Endothelial cell of umbilical vein (primary cell): ENCODE data around the gene LUZP2. TPM values are rescaled to one million over a fixed set of nuclear protein-coding genes. Genes with fewer than 3 reads are reported as not detected.

Source experiments
- BruUV-seq: library from RNA; stranded (reverse); fragments of 400-500 nt; replicated peaks from 2 replicates; lab custom pipeline; 2021; lab: Mats Ljungman, UMichigan
- CTCF ChIA-PET: fragments of 300-600, 350-600 bp; sonication (Branson Sonifier 250); formaldehyde crosslinking; loops from one replicate; lab custom pipeline; 2021; ENCODE audit warnings: antibody characterized with exemption, inconsistent platforms; lab: Charles Lee
- POLR2A ChIA-PET: fragments of 300-600, 350-600 bp; sonication (Branson Sonifier 250); formaldehyde crosslinking; loops from one replicate; lab custom pipeline; 2021; ENCODE audit warnings: antibody characterized with exemption, inconsistent platforms; lab: Charles Lee
- DNase-seq: peaks from one replicate; pipeline ENCODE4 v3.0.0-alpha.2; 2011; ENCODE audit warnings: low read depth, low spot score
- FAIRE-seq: peaks from 2 replicates; lab custom pipeline; 2011; peaks lifted over from hg19 to GRCh38; lab: Jason Lieb, UNC
- H2AFZ ChIP-seq: 2 replicates; pipeline ENCODE4 v1.6.0; 2012; ENCODE audit warnings: low read depth, low read length, control low read depth, inconsistent platforms
- H3K27ac ChIP-seq: 2 replicates; pipeline ENCODE4 v1.5.1; 2011; ENCODE audit warnings: low read depth, mild to moderate bottlenecking, control low read depth, low read length, moderate library complexity; ENCODE audit not compliant: insufficient read depth
- H3K27me3 ChIP-seq, 2 experiments: 2 replicates each; pipeline versions ENCODE4 v1.6.0 to v1.6.1; 2011; ENCODE audit warnings: low read length in 2 of 2, mixed read lengths in 1 of 2; ENCODE audit not compliant: control insufficient read depth in 2 of 2, insufficient read depth in 2 of 2
- H3K36me3 ChIP-seq, 2 experiments: 2 replicates in 1 of 2; 3 replicates in 1 of 2; pipeline ENCODE4 v1.5.1; 2011; ENCODE audit warnings: low read length in 2 of 2, mild to moderate bottlenecking in 1 of 2, moderate library complexity in 1 of 2; ENCODE audit not compliant: control insufficient read depth in 2 of 2, insufficient read depth in 2 of 2; ENCODE audit errors: extremely low read depth in 1 of 2
- H3K4me1 ChIP-seq: 3 replicates; pipeline ENCODE4 v1.5.1; 2011; ENCODE audit warnings: mild to moderate bottlenecking, low read length; ENCODE audit not compliant: control insufficient read depth, insufficient read depth; ENCODE audit errors: extremely low read depth
- H3K4me2 ChIP-seq: 2 replicates; pipeline ENCODE4 v1.6.1; 2011; ENCODE audit warnings: low read length, control low read depth, mixed read lengths; ENCODE audit not compliant: insufficient read depth
- H3K4me3 ChIP-seq, 3 experiments: fragments of 200-600 bp in 1 of 3; sonication (generic), shearing (Covaris generic) in 1 of 3; replicated peaks in 1 of 3; 2 replicates each; pipeline ENCODE4 v1.5.1; 2011 to 2016; ENCODE audit warnings: control low read depth in 3 of 3, low read length in 3 of 3, mild to moderate bottlenecking in 2 of 3, inconsistent platforms in 1 of 3, low read depth in 1 of 3, moderate library complexity in 1 of 3; ENCODE audit not compliant: insufficient read depth in 1 of 3
- H3K79me2 ChIP-seq: 2 replicates; pipeline ENCODE4 v1.6.0; 2012; ENCODE audit warnings: low read length, inconsistent platforms; ENCODE audit not compliant: control insufficient read depth, insufficient read depth
- H3K9ac ChIP-seq: replicated peaks from 2 replicates; pipeline ENCODE3; 2011; ENCODE audit warnings: low read length, control low read depth; ENCODE audit not compliant: insufficient read depth; ENCODE audit errors: extremely low read depth
- H3K9me1 ChIP-seq: replicated peaks from 3 replicates; pipeline ENCODE4 v1.6.0; 2011; ENCODE audit warnings: mild to moderate bottlenecking, low read length; ENCODE audit not compliant: control insufficient read depth, insufficient read depth; ENCODE audit errors: extremely low read depth
- H3K9me3 ChIP-seq: replicated peaks from 2 replicates; pipeline ENCODE4 v1.5.1; 2012; ENCODE audit warnings: low read length, inconsistent platforms; ENCODE audit not compliant: control insufficient read depth, insufficient read depth
- H4K20me1 ChIP-seq: replicated peaks from 2 replicates; pipeline ENCODE3; 2011; ENCODE audit warnings: mild to moderate bottlenecking, low read length; ENCODE audit not compliant: control insufficient read depth, insufficient read depth; ENCODE audit errors: extremely low read depth
- EZH2 ChIP-seq: IDR thresholded peaks from 2 replicates; pipeline ENCODE4 v1.6.1; 2012; ENCODE audit warnings: borderline replicate concordance, low read depth, mild to moderate bottlenecking, moderate library complexity, low read length, inconsistent platforms; ENCODE audit not compliant: severe bottlenecking
- FOS ChIP-seq: IDR thresholded peaks from 2 replicates; pipeline ENCODE4 v1.6.1; 2011; ENCODE audit warnings: mild to moderate bottlenecking, low read length, moderate library complexity, borderline replicate concordance; ENCODE audit not compliant: insufficient read depth
- GATA2 ChIP-seq: IDR thresholded peaks from 2 replicates; pipeline ENCODE4 v1.7.0; 2011; ENCODE audit warnings: low read depth, mild to moderate bottlenecking, moderate library complexity, mixed read lengths, low read length; ENCODE audit not compliant: insufficient read length, insufficient read depth
- JUN ChIP-seq: IDR thresholded peaks from 2 replicates; pipeline ENCODE4 v1.6.1; 2011; ENCODE audit warnings: borderline replicate concordance, low read depth; ENCODE audit not compliant: insufficient read length, insufficient read depth
- MYC ChIP-seq: IDR thresholded peaks from one replicate; pipeline ENCODE4 v1.6.1; 2011; ENCODE audit warnings: mild to moderate bottlenecking, low read depth, low read length
- POLR2A ChIP-seq: IDR thresholded peaks from 2 replicates; pipeline ENCODE4 v1.6.1; 2012; ENCODE audit warnings: low read depth, mild to moderate bottlenecking, control low read depth, low read length
- POLR2AphosphoS5 ChIP-seq: IDR thresholded peaks from 2 replicates; pipeline ENCODE4 v1.6.1; 2012; ENCODE audit warnings: low read depth, mild to moderate bottlenecking, control low read depth, low read length, moderate library complexity; ENCODE audit not compliant: insufficient read depth
- dilution Hi-C: fragments of 300-500 bp; cut with MboI; formaldehyde crosslinking; loops from one replicate; pipeline ENCODE4 v1.15.0; 2019; ENCODE audit warnings: low sequenced_read_pairs; ENCODE audit not compliant: extremely low pct_ligation_motif_present
- intact Hi-C: fragments of 100-400 bp; cut with micrococcal nuclease; formaldehyde crosslinking; loops from one replicate; pipeline ENCODE4 v1.10.0; 2022
- polyA plus RNA-seq, 4 experiments: library from polyadenylated mRNA; depleted of rRNA in 3 of 4; stranded (reverse) in 3 of 4; unstranded in 1 of 4; fragments of >200 nt; gene quantifications; 2 replicates each; pipeline versions ENCODE4 v1.2.1 to v1.2.3, GENCODE V29; 2011 to 2012; ENCODE audit warnings: missing spikeins in 1 of 4
- total RNA-seq: library from RNA; stranded (reverse); gene quantifications from 2 replicates; pipeline ENCODE4 v1.2.3, GENCODE V29; 2021
- TF ChIP-seq, protein P1 (sequence below), 2 donors: IDR thresholded peaks; 1 replicate in 1 of 2; 2 replicates in 1 of 2; pipeline ENCODE4 v1.5.1; 2011; ENCODE audit warnings: low read length in 2 of 2, mild to moderate bottlenecking in 2 of 2, moderate library complexity in 2 of 2, control low read depth in 1 of 2, inconsistent platforms in 1 of 2, low read depth in 1 of 2; ENCODE audit not compliant: insufficient read depth in 1 of 2; ENCODE audit errors: extremely low read depth in 1 of 2
- TF ChIP-seq, protein P2 (sequence below): IDR thresholded peaks from 2 replicates; pipeline ENCODE4 v1.6.1; 2011; ENCODE audit not compliant: insufficient read depth, insufficient read length

LUZP2 gene
- total and polyA plus RNA-seq, 2 donors (not counting 3 experiments of a cell fraction or from before 2014, with no cell fraction given), result 0.07 TPM; not detected in 1

DNA sequence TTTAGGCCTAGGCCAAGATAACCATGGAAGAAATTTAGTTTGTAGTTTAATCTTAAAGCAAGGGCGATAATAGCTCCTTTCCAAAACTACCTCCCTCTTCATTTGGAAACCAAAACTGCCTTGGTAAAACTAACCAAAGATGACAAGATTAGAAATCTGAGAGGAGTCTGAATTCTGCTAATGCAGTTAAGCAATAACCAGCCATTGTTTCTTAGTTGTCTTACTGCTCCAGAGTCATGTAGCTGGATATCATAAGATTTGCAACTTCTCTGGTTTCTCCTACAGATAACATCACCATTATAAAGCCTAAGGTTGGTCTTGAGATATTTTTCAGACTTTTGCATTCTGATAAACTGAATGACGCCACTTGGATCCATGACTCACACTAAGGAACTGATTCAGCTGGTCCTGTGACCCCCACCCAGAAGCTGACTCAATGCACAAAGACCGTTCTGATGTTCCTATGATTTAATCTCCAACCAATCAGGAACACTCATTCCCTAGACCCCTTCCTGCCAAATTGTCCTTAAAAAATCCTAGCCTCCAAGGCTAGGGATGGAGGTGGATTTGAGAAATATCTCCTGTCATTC, 200.8 kb downstream of the LUZP2 start:
- ChIA-PET POLR2A (no interaction called here), CTCF (interaction anchor here (1.2 kb wide), 1 partner anchor 189 kb away, joined by 3 read pairs; no protein-coding TSS in a partner anchor)
- BruUV-seq, result TSS peak; percentile 89
- Histone ChIP-seq H3K79me2 (no peaks in the 10 kb centered on the region), H3K9ac (no peak overlapping the region), H3K27me3 (no peaks in the 10 kb centered on the region), H4K20me1 (no peaks in the 10 kb centered on the region), H2AFZ (peak overlapping the region; percentile 38), H3K36me3 (no peaks in the 10 kb centered on the region), H3K4me1 (peaks cover 4% of the 10 kb centered on the region), H3K9me1 (no peaks in the 10 kb centered on the region), H3K4me2 (no peak overlapping the region), H3K27ac (peak overlapping the region; percentile 7), H3K4me3 (no peak overlapping the region), H3K9me3 (no peaks in the 10 kb centered on the region)
- dilution Hi-C loops, result no loop called here
- TF ChIP-seq POLR2AphosphoS5, result peak; percentile 50
- TF ChIP-seq EZH2, result no peak
- TF ChIP-seq, protein P1, sequence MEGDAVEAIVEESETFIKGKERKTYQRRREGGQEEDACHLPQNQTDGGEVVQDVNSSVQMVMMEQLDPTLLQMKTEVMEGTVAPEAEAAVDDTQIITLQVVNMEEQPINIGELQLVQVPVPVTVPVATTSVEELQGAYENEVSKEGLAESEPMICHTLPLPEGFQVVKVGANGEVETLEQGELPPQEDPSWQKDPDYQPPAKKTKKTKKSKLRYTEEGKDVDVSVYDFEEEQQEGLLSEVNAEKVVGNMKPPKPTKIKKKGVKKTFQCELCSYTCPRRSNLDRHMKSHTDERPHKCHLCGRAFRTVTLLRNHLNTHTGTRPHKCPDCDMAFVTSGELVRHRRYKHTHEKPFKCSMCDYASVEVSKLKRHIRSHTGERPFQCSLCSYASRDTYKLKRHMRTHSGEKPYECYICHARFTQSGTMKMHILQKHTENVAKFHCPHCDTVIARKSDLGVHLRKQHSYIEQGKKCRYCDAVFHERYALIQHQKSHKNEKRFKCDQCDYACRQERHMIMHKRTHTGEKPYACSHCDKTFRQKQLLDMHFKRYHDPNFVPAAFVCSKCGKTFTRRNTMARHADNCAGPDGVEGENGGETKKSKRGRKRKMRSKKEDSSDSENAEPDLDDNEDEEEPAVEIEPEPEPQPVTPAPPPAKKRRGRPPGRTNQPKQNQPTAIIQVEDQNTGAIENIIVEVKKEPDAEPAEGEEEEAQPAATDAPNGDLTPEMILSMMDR (IDR thresholded peaks at IDR 0.05; ENCODE audit: extremely low read depth in 1 of 2, insufficient read depth in 1 of 2, low read depth in 1 of 2, low read length in 2 of 2), result no peak
- TF ChIP-seq POLR2A, result no peak
- TF ChIP-seq GATA2, result peak; percentile 96
- no peak for TF ChIP-seq MYC
- TF ChIP-seq JUN, result peak; percentile 69
- peak; percentile 96 for TF ChIP-seq FOS
- TF ChIP-seq, protein P2, sequence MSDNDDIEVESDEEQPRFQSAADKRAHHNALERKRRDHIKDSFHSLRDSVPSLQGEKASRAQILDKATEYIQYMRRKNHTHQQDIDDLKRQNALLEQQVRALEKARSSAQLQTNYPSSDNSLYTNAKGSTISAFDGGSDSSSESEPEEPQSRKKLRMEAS, result no peak
- peak; percentile 59 for DNase-seq
- FAIRE-seq, result peak; percentile 66
- intact Hi-C loops, result no loop called here
